WTC11 (cell line): ENCODE results near the gene OR2T5. TPM values are rescaled to one million over a fixed set of nuclear protein-coding genes. Genes with fewer than 3 reads are reported as not detected.
"Not testable (repeated sequence)": the region's sequence is repeated elsewhere in the genome, so short reads cannot be mapped to it uniquely, and the experiment has no call there.

Source experiments
- ATAC-seq: fragments of 200-7000 bp; cut with Tn5 transposase; 2 replicates; pipeline ENCODE4 v1.10.0; 2021; ENCODE audit warnings: mild to moderate bottlenecking, moderate library complexity
- CTCF ChIA-PET: fragments of 300-600 bp; sonication (Branson Sonifier 250); formaldehyde crosslinking; loops from one replicate; lab custom pipeline; 2021; ENCODE audit warnings: antibody characterized with exemption; lab: Charles Lee
- POLR2A ChIA-PET: fragments of 350-600 bp; sonication (Branson Sonifier 250); formaldehyde crosslinking; loops from one replicate; lab custom pipeline; 2021; ENCODE audit warnings: antibody characterized with exemption; lab: Charles Lee
- DNase-seq: peaks from one replicate; pipeline ENCODE4 v3.0.0; 2021; ENCODE audit warnings: low spot score
- H3K27ac Mint-ChIP-seq: 2 replicates; pipeline ENCODE4 v1.8.0; 2021; ENCODE audit warnings: mixed read lengths
- H3K27me3 Mint-ChIP-seq: 2 replicates; pipeline ENCODE4 v1.8.0; 2021; ENCODE audit warnings: low read depth, mild to moderate bottlenecking, moderate library complexity, mixed read lengths
- H3K36me3 Mint-ChIP-seq: 2 replicates; pipeline ENCODE4 v1.8.0; 2021; ENCODE audit warnings: mixed read lengths
- H3K4me1 Mint-ChIP-seq: 2 replicates; pipeline ENCODE4 v1.8.0; 2022; ENCODE audit warnings: mixed read lengths
- H3K4me3 Mint-ChIP-seq: 2 replicates; pipeline ENCODE4 v1.8.0; 2021; ENCODE audit warnings: mild to moderate bottlenecking, moderate library complexity, mixed read lengths
- H3K9me3 Mint-ChIP-seq: 2 replicates; pipeline ENCODE4 v1.8.0; 2021; ENCODE audit warnings: mixed read lengths
- CREM ChIP-seq: sonication (generic); formaldehyde crosslinking; IDR thresholded peaks from 2 replicates; pipeline ENCODE4 v1.8.1; 2022; ENCODE audit warnings: mild to moderate bottlenecking, missing genetic modification reagents, moderate library complexity
- FOXK1 ChIP-seq: sonication (generic); formaldehyde crosslinking; IDR thresholded peaks from 2 replicates; pipeline ENCODE4 v1.8.0; 2022; ENCODE audit warnings: mild to moderate bottlenecking, moderate library complexity, missing genetic modification reagents
- GTF2I ChIP-seq: fragments of 250-450 bp; sonication (Bioruptor Pico); conservative IDR thresholded peaks from 2 replicates; pipeline ENCODE4 v1.4.0; 2021; ENCODE audit warnings: mild to moderate bottlenecking
- MYBL2 ChIP-seq: sonication (generic); formaldehyde crosslinking; IDR thresholded peaks from 2 replicates; pipeline ENCODE4 v1.8.1; 2023; ENCODE audit warnings: mild to moderate bottlenecking, moderate library complexity, missing genetic modification reagents
- SMAD4 ChIP-seq: sonication (generic); formaldehyde crosslinking; IDR thresholded peaks from 2 replicates; pipeline ENCODE4 v1.8.0; 2022; ENCODE audit warnings: mild to moderate bottlenecking, missing genetic modification reagents
- SP1 ChIP-seq: sonication (generic); formaldehyde crosslinking; conservative IDR thresholded peaks from 2 replicates; pipeline ENCODE4 v1.8.1; 2022; ENCODE audit warnings: missing genetic modification reagents
- ZNF263 ChIP-seq: sonication (generic); formaldehyde crosslinking; IDR thresholded peaks from 2 replicates; pipeline ENCODE4 v1.8.1; 2022; ENCODE audit warnings: low read depth, mild to moderate bottlenecking, moderate library complexity, missing genetic modification reagents
- ZNF425 ChIP-seq: fragments of 250-450 bp; sonication (Bioruptor Pico); conservative IDR thresholded peaks from 2 replicates; pipeline ENCODE4 v1.9.0; 2021; ENCODE audit warnings: mild to moderate bottlenecking
- total RNA-seq: library from RNA; stranded (reverse); gene quantifications from 3 replicates; pipeline ENCODE4 v1.2.3, GENCODE V29; 2021
- TF ChIP-seq, protein P1 (sequence below): sonication (generic); formaldehyde crosslinking; IDR thresholded peaks from 2 replicates; pipeline ENCODE4 v1.8.0; 2022; ENCODE audit warnings: missing genetic modification reagents
- TF ChIP-seq, protein P2 (sequence below): fragments of 250-450 bp; sonication (Bioruptor Pico); IDR thresholded peaks from 2 replicates; pipeline ENCODE4 v1.8.0; 2021; ENCODE audit warnings: mild to moderate bottlenecking
- TF ChIP-seq, protein P3 (sequence below): sonication (generic); formaldehyde crosslinking; IDR thresholded peaks from 2 replicates; pipeline ENCODE4 v1.8.1; 2023; ENCODE audit warnings: mild to moderate bottlenecking, missing genetic modification reagents
- TF ChIP-seq, protein P4 (sequence below): sonication (generic); formaldehyde crosslinking; IDR thresholded peaks from 2 replicates; pipeline ENCODE4 v1.8.1; 2022; ENCODE audit warnings: low read depth, mild to moderate bottlenecking, moderate library complexity, missing genetic modification reagents, borderline replicate concordance

The OR2T5 gene
- total RNA-seq, 1 experiment from 2014 or later = not detected

GRCh38 chr1:248500305-248501035, 12.1 kb downstream of the OR2T5 start:
- H3K4me3 Mint-ChIP-seq, POLR2A ChIA-PET, DNase-seq, ATAC-seq, H3K27ac Mint-ChIP-seq, H3K27me3 Mint-ChIP-seq, H3K9me3 Mint-ChIP-seq, CTCF ChIA-PET, H3K4me1 Mint-ChIP-seq, H3K36me3 Mint-ChIP-seq: not testable (repeated sequence)

DNA sequence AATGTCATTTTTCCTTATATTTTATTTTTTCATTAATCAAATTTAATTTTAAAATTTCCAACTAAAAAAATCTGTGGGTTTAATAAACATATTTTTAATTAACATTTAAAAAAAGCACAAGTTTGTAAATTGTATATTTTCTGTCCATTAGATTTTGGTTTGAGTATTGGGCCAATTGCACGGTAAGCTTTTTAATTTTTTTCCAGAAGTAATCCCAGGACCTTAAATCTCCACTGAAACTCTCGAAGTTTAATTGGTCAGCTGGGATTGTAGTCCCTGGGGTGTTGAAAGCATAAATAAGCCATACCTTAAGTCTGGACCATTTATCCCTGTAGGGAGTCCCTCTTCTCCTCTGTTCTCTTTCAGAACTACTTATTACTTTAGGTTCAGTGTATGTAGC, 19.4 kb downstream of the OR2T5 start, which contains the start of gene OR2G6:
Gene OR2G6, plus strand, starts transcription at position 301 of the 400 bp plus-strand sequence. CDS start 13,574 bp downstream, outside the sequence.
- CTCF ChIA-PET, H3K36me3 Mint-ChIP-seq, H3K27ac Mint-ChIP-seq, POLR2A ChIA-PET, H3K4me1 Mint-ChIP-seq, DNase-seq, ATAC-seq, H3K9me3 Mint-ChIP-seq, H3K27me3 Mint-ChIP-seq, H3K4me3 Mint-ChIP-seq: not testable (repeated sequence)

GRCh38 chr1:248510217-248510616, 21.8 kb downstream of the OR2T5 start:
- H3K27ac Mint-ChIP-seq, POLR2A ChIA-PET, CTCF ChIA-PET, H3K4me3 Mint-ChIP-seq, H3K36me3 Mint-ChIP-seq, DNase-seq, ATAC-seq, H3K4me1 Mint-ChIP-seq, H3K9me3 Mint-ChIP-seq, H3K27me3 Mint-ChIP-seq: not testable (repeated sequence)

GRCh38 chr1:248521856-248522255, 33.5 kb downstream of the OR2T5 start:
- Mint-ChIP-seq H3K27me3 (peaks cover 3% of the 10 kb centered on the region; the same call in 1 of the 2 replicates), H3K4me1 (no peaks in the 10 kb centered on the region), H3K27ac (no peak overlapping the region), H3K9me3 (peaks cover 62% of the 10 kb centered on the region), H3K36me3 (peaks cover 46% of the 10 kb centered on the region), H3K4me3 (no peak overlapping the region)
- TF ChIP-seq, protein P1, sequence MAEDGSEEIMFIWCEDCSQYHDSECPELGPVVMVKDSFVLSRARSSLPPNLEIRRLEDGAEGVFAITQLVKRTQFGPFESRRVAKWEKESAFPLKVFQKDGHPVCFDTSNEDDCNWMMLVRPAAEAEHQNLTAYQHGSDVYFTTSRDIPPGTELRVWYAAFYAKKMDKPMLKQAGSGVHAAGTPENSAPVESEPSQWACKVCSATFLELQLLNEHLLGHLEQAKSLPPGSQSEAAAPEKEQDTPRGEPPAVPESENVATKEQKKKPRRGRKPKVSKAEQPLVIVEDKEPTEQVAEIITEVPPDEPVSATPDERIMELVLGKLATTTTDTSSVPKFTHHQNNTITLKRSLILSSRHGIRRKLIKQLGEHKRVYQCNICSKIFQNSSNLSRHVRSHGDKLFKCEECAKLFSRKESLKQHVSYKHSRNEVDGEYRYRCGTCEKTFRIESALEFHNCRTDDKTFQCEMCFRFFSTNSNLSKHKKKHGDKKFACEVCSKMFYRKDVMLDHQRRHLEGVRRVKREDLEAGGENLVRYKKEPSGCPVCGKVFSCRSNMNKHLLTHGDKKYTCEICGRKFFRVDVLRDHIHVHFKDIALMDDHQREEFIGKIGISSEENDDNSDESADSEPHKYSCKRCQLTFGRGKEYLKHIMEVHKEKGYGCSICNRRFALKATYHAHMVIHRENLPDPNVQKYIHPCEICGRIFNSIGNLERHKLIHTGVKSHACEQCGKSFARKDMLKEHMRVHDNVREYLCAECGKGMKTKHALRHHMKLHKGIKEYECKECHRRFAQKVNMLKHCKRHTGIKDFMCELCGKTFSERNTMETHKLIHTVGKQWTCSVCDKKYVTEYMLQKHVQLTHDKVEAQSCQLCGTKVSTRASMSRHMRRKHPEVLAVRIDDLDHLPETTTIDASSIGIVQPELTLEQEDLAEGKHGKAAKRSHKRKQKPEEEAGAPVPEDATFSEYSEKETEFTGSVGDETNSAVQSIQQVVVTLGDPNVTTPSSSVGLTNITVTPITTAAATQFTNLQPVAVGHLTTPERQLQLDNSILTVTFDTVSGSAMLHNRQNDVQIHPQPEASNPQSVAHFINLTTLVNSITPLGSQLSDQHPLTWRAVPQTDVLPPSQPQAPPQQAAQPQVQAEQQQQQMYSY (CRISPR knock-in tag) = no peak
- TF ChIP-seq CREM (CRISPR knock-in tag) = no peak
- TF ChIP-seq SMAD4 = no peak
- TF ChIP-seq SP1 (CRISPR knock-in tag) = no peak
- no peak for TF ChIP-seq GTF2I (CRISPR knock-in tag)
- TF ChIP-seq, protein P2, sequence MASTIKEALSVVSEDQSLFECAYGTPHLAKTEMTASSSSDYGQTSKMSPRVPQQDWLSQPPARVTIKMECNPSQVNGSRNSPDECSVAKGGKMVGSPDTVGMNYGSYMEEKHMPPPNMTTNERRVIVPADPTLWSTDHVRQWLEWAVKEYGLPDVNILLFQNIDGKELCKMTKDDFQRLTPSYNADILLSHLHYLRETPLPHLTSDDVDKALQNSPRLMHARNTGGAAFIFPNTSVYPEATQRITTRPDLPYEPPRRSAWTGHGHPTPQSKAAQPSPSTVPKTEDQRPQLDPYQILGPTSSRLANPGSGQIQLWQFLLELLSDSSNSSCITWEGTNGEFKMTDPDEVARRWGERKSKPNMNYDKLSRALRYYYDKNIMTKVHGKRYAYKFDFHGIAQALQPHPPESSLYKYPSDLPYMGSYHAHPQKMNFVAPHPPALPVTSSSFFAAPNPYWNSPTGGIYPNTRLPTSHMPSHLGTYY (CRISPR knock-in tag) = no peak
- no peak for TF ChIP-seq ZNF263 (CRISPR knock-in tag)
- TF ChIP-seq MYBL2 (CRISPR knock-in tag) = no peak
- TF ChIP-seq, protein P3, sequence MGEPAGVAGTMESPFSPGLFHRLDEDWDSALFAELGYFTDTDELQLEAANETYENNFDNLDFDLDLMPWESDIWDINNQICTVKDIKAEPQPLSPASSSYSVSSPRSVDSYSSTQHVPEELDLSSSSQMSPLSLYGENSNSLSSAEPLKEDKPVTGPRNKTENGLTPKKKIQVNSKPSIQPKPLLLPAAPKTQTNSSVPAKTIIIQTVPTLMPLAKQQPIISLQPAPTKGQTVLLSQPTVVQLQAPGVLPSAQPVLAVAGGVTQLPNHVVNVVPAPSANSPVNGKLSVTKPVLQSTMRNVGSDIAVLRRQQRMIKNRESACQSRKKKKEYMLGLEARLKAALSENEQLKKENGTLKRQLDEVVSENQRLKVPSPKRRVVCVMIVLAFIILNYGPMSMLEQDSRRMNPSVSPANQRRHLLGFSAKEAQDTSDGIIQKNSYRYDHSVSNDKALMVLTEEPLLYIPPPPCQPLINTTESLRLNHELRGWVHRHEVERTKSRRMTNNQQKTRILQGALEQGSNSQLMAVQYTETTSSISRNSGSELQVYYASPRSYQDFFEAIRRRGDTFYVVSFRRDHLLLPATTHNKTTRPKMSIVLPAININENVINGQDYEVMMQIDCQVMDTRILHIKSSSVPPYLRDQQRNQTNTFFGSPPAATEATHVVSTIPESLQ (CRISPR knock-in tag) = no peak
- TF ChIP-seq, protein P4, sequence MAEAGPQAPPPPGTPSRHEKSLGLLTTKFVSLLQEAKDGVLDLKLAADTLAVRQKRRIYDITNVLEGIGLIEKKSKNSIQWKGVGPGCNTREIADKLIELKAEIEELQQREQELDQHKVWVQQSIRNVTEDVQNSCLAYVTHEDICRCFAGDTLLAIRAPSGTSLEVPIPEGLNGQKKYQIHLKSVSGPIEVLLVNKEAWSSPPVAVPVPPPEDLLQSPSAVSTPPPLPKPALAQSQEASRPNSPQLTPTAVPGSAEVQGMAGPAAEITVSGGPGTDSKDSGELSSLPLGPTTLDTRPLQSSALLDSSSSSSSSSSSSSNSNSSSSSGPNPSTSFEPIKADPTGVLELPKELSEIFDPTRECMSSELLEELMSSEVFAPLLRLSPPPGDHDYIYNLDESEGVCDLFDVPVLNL (CRISPR knock-in tag) = no peak
- no peak for TF ChIP-seq FOXK1
- no peak for TF ChIP-seq ZNF425 (CRISPR knock-in tag)
- DNase-seq = no peak
- ATAC-seq = no peak
- CTCF ChIA-PET = no interaction called here
- POLR2A ChIA-PET = no interaction called here

GRCh38 chr1:248537449-248537848, 49.1 kb downstream of the OR2T5 start:
- CTCF ChIA-PET = not testable (repeated sequence)

More at GRCh38 chr1:248537449-248537848, 49.1 kb downstream of the OR2T5 start:
- H3K27ac Mint-ChIP-seq, H3K4me1 Mint-ChIP-seq, H3K27me3 Mint-ChIP-seq, H3K36me3 Mint-ChIP-seq, ATAC-seq, POLR2A ChIA-PET, H3K4me3 Mint-ChIP-seq, H3K9me3 Mint-ChIP-seq, DNase-seq: not testable (repeated sequence)
